Psoas muscle (tissue), 8 donors: ENCODE measurements around the gene OR13D1. TPM values are rescaled to one million over a fixed set of nuclear protein-coding genes. Genes with fewer than 3 reads are reported as not detected.

Source experiments
- ATAC-seq, 4 donors: fragments of 200-7000 bp; cut with Tn5 transposase; one replicate each; pipeline ENCODE4 v1.9.1; 2020; ENCODE audit warnings: moderate library complexity in 3 of 4, mild to moderate bottlenecking in 2 of 4
- DNase-seq, 2 donors: peaks; one replicate each; pipeline ENCODE4 v3.0.0-alpha.2; 2020
- H3K27ac ChIP-seq: fragments of 200-600 bp; one replicate; pipeline ENCODE4 v1.8.0; 2022
- H3K27me3 ChIP-seq, 3 donors: fragments of 200-600 bp in 1 of 3; one replicate each; pipeline versions ENCODE4 v1.6.1 to v1.8.0; 2013 to 2022; ENCODE audit warnings: low read length in 2 of 3, mild to moderate bottlenecking in 2 of 3, moderate library complexity in 1 of 3; ENCODE audit not compliant: insufficient read depth in 3 of 3
- H3K36me3 ChIP-seq, 2 donors: fragments of 200-600 bp in 1 of 2; one replicate each; pipeline versions ENCODE4 v1.6.1 to v1.8.0; 2013 to 2022; ENCODE audit warnings: low read depth in 1 of 2, mild to moderate bottlenecking in 1 of 2, moderate library complexity in 1 of 2; ENCODE audit not compliant: insufficient read depth in 1 of 2
- H3K4me1 ChIP-seq: fragments of 200-600 bp; one replicate; pipeline ENCODE4 v1.8.0; 2022
- H3K4me3 ChIP-seq: fragments of 200-600 bp; one replicate; pipeline ENCODE4 v1.8.0; 2022; ENCODE audit warnings: mild to moderate bottlenecking
- H3K9me3 ChIP-seq: fragments of 200-600 bp; one replicate; pipeline ENCODE4 v1.8.0; 2022
- CTCF ChIP-seq: fragments of 200-600 bp; IDR thresholded peaks from one replicate; pipeline ENCODE4 v1.8.0; 2022; ENCODE audit warnings: antibody characterized with exemption
- WGBS, 3 donors: extraction: QIAGEN DNeasy Blood & Tissue Kit; methylation state at CpG; one replicate each; pipeline versions ENCODE4 v1.1.6 to v1.1.7; 2013; 5-methylcytosine and 5-hydroxymethylcytosine counted together
- intact Hi-C, 2 donors: fragments of 100-400 bp; cut with DNase I; formaldehyde crosslinking; loops; one replicate each; pipeline versions ENCODE4 v1.11.0 to v1.14.2; 2022
- long read RNA-seq, 2 donors: library from polyadenylated mRNA; unstranded; transcript quantifications; one replicate each; pipeline ENCODE4 v2.0.0, GENCODE V29; 2021
- polyA plus RNA-seq, 3 donors: library from polyadenylated mRNA; stranded (reverse); fragments of 200-250 nt; gene quantifications; one replicate each; pipeline ENCODE4 v1.2.3, GENCODE V29; 2013
- total RNA-seq, 4 donors: library from RNA; stranded (reverse); fragmentation: NEBNext Ultra II Directional in 2 of 4; extraction: Animal tissue kit (Norgen Biotek cat#: 25700) in 2 of 4; gene quantifications; one replicate each; pipeline versions ENCODE4 v1.2.1 to v1.2.4, GENCODE V29; 2021 to 2023
- donor health status: healthy with polysubstance abuse.
- donor health status: DM: no; HTN: no; CAD: no; lungs with moderate emphysema.
- donor health status: Bipolar disorder and iron deficiency.
- donor health status: healthy.
- donor health status: DM: yes; HTN: yes; CAD: no.
- donor health status: DM: no; HTN: no; CAD: no.
- donor health status: DM: no; HTN: no; CAD: no.
- donor health status: DM: yes; HTN: yes; CAD: no.

Gene OR13D1
- total RNA-seq (not detected), polyA plus RNA-seq (not detected)
- long read RNA-seq, donor 1 = 0 reads
- long read RNA-seq, donor 2 = 0 reads

GRCh38 chr9:104694218-104694617 lies at the start of gene OR13D1:
TSS of gene OR13D1 (plus strand) at chr9:104694518. CDS start at chr9:104694518, 0 bp downstream.
- TF ChIP-seq CTCF = no peak
- no peak within 1 kb of the TSS for H3K27ac ChIP-seq
- intact Hi-C loops = no loop called here
- ATAC-seq = no peak
- H3K9me3 ChIP-seq = no peaks in the 10 kb centered on the region
- H3K36me3 ChIP-seq = no peaks in the 10 kb centered on the region
- H3K4me3 ChIP-seq = no peak within 1 kb of the TSS
- no peak for DNase-seq
- no peaks in the 10 kb centered on the region for H3K4me1 ChIP-seq
- WGBS, 3 donors = 91 to 93% (median 92%) methylated on average over 1 of the region's 1 CpG
- no peaks in the 10 kb centered on the region for H3K27me3 ChIP-seq

GRCh38 chr9:104658496-104659195 lies 35.7 kb upstream of the OR13D1 start:
- no peak overlapping the region for H3K4me3 ChIP-seq
- intact Hi-C loops = no loop called here
- H3K4me1 ChIP-seq = no peaks in the 10 kb centered on the region
- H3K9me3 ChIP-seq = no peaks in the 10 kb centered on the region
- no peaks in the 10 kb centered on the region for H3K27me3 ChIP-seq
- H3K36me3 ChIP-seq = no peaks in the 10 kb centered on the region
- H3K27ac ChIP-seq = no peak overlapping the region
- no peak for DNase-seq
- WGBS, 3 donors = 37 to 48% (median 42%) methylated on average over 2 of the region's 2 CpGs
- TF ChIP-seq CTCF = no peak
- ATAC-seq = no peak

DNA sequence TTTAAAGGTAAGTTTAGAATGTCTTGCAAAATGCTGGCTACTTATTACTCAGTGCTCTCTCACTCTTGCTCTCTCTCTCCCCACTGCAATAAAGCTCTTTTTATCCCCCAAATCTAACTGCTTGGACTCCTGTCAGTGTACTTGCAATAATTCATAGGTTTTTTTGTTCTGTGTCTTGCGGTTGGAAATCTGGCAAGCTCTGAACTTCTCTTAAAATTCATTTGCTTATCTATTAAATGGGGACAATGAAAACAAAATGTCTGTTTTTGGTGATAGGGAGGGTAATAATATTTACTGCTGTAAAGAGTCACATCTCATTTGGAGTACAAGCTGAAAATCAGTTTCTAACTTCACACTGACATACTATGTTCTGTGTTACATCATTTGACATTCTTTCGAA lies 18.7 kb upstream of the OR13D1 start:
- DNase-seq (no peak), ATAC-seq (no peak)
- no peaks in the 10 kb centered on the region for H3K9me3 ChIP-seq
- H3K4me1 ChIP-seq = no peaks in the 10 kb centered on the region
- H3K4me3 ChIP-seq = no peak overlapping the region
- intact Hi-C loops = no loop called here
- no peaks in the 10 kb centered on the region for H3K36me3 ChIP-seq
- no peaks in the 10 kb centered on the region for H3K27me3 ChIP-seq
- WGBS, 3 donors = 63 to 80% (median 66%) methylated on average over 2 of the region's 2 CpGs
- no peak for TF ChIP-seq CTCF
- no peak overlapping the region for H3K27ac ChIP-seq

DNA sequence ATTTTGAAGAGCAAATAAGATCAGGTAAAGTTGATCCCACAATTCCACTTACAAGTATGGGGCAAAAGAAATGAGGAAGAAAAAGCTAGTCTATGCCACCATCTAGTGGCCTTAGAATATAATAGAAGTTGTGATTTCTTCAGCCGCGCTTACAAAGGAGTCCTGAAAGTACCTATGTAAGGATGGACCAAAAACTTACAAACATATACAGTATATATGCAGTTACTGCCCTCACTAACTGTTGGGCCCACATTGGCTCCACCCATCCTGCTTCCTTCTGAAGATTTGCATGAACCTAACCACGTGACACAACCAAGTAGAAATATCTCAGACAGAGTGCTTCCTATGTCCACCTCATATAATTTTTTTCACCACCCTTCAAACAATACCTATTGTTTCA lies 11.7 kb upstream of the OR13D1 start:
- Histone ChIP-seq H3K27me3 (no peaks in the 10 kb centered on the region), H3K9me3 (no peaks in the 10 kb centered on the region), H3K4me1 (no peaks in the 10 kb centered on the region), H3K27ac (no peak overlapping the region), H3K4me3 (no peak overlapping the region), H3K36me3 (no peaks in the 10 kb centered on the region)
- intact Hi-C loops = no loop called here
- WGBS, 3 donors = 15 to 20% (median 15%) methylated on average over 3 of the region's 3 CpGs
- DNase-seq (no peak), ATAC-seq (peak in 1 of 4 donors; percentile 31)
- TF ChIP-seq CTCF = peak; percentile 41

GRCh38 chr9:104686081-104686480 lies 8.2 kb upstream of the OR13D1 start:
- H3K4me1 ChIP-seq = no peaks in the 10 kb centered on the region
- no peak overlapping the region for H3K4me3 ChIP-seq
- H3K9me3 ChIP-seq = no peaks in the 10 kb centered on the region
- no peak for ATAC-seq
- no peak for DNase-seq
- H3K27ac ChIP-seq = no peak overlapping the region
- no peaks in the 10 kb centered on the region for H3K27me3 ChIP-seq
- intact Hi-C loops = no loop called here
- WGBS, 3 donors = 17 to 44% (median 43%) methylated on average over 2 of the region's 2 CpGs
- H3K36me3 ChIP-seq = no peaks in the 10 kb centered on the region
- TF ChIP-seq CTCF = no peak
